Spinal cord (tissue), 10 donors: ENCODE results near the gene TAS2R14. TPM values are rescaled to one million over a fixed set of nuclear protein-coding genes. Genes with fewer than 3 reads are reported as not detected.

Source experiments
- DNase-seq, 6 donors: peaks; one replicate each; pipeline versions ENCODE4 v3.0.0 to v3.0.0-alpha.2; 2013 to 2015; ENCODE audit warnings: low spot score in 6 of 6, low read depth in 4 of 6
- H3K27ac ChIP-seq: one replicate; pipeline ENCODE4 v1.5.1; 2013; ENCODE audit warnings: low read depth, low read length, control low read depth
- H3K27me3 ChIP-seq: one replicate; pipeline ENCODE4 v1.6.1; 2013; ENCODE audit warnings: low read length; ENCODE audit not compliant: control insufficient read depth, insufficient read depth
- H3K36me3 ChIP-seq: one replicate; pipeline ENCODE4 v1.6.1; 2013; ENCODE audit warnings: low read length; ENCODE audit not compliant: control insufficient read depth, insufficient read depth
- H3K4me1 ChIP-seq: one replicate; pipeline ENCODE4 v1.6.1; 2013; ENCODE audit warnings: low read length; ENCODE audit not compliant: control insufficient read depth, insufficient read depth
- H3K4me3 ChIP-seq: one replicate; pipeline ENCODE4 v1.5.1; 2013; ENCODE audit warnings: low read depth, low read length, control low read depth
- H3K9me3 ChIP-seq: one replicate; pipeline ENCODE4 v1.6.1; 2013; ENCODE audit warnings: low read length; ENCODE audit not compliant: control insufficient read depth, insufficient read depth
- WGBS: methylation state at CpG from one replicate; pipeline ENCODE4 v1.1.5; 2013; ENCODE audit warnings: missing lambda C conversion rate; ENCODE audit not compliant: insufficient coverage; 5-methylcytosine and 5-hydroxymethylcytosine counted together
- long read RNA-seq, 4 donors: transcript quantifications; one replicate each; lab custom pipeline, GENCODE V29; 2026
- polyA plus RNA-seq, 2 donors: library from polyadenylated mRNA; unstranded; fragments of 120-200 nt; gene quantifications; one replicate each; pipeline ENCODE4 v1.2.1, GENCODE V29; 2013; ENCODE audit not compliant: insufficient read length in 2 of 2
- total RNA-seq, 2 donors: library from RNA; depleted of rRNA in 1 of 2; stranded (reverse); fragments of 120-200 nt in 1 of 2; fragments of >200 nt in 1 of 2; gene quantifications; one replicate each; pipeline versions ENCODE4 v1.2.3 to v1.2.4, GENCODE V29; 2013 to 2014
- donor health status: healthy.

Gene TAS2R14
- total RNA-seq (10 to 100 TPM in 1 of 2 donors, 1 to 10 TPM in 1; 3.0 to 13.3 TPM), polyA plus RNA-seq (1 to 10 TPM; 4.6 to 5.3 TPM)
- long read RNA-seq, donor 1, transcript TAS2R14-202 (1 exons, 1,858 nt) = major isoform, 6 of 8 reads
- long read RNA-seq, donor 1, partial matches to known transcripts = 0 of 8 reads
- long read RNA-seq, donor 1, other reads (novel, unspliced or antisense) = 0 of 8 reads
- long read RNA-seq, donor 2, partial matches to known transcripts = 0 of 1 reads
- long read RNA-seq, donor 2, other reads (novel, unspliced or antisense) = 0 of 1 reads
- long read RNA-seq, donor 3, partial matches to known transcripts = 0 of 2 reads
- long read RNA-seq, donor 3, other reads (novel, unspliced or antisense) = 0 of 2 reads
- long read RNA-seq, donor 4, partial matches to known transcripts = 0 of 5 reads
- long read RNA-seq, donor 4, other reads (novel, unspliced or antisense) = 0 of 5 reads

GRCh38 chr12:10939163-10939562 is at the start of gene TAS2R14:
TSS of gene TAS2R14 (minus strand) at chr12:10939263. CDS start at chr12:10939207, 56 bp downstream.
- no peak for DNase-seq
- Histone ChIP-seq H3K4me1 (no peaks in the 10 kb centered on the region), H3K27me3 (no peaks in the 10 kb centered on the region), H3K9me3 (no peaks in the 10 kb centered on the region), H3K27ac (no peak within 1 kb of the TSS), H3K4me3 (no peak within 1 kb of the TSS), H3K36me3 (no peaks in the 10 kb centered on the region)
- WGBS = no CpG with 5 or more reads among the region's 1 CpG

GRCh38 chr12:10986812-10987211 is 47.7 kb upstream of the TAS2R14 start, which contains the start of gene TAS2R50:
TSS of gene TAS2R50 (minus strand) at chr12:10986912. CDS start at chr12:10986860, 52 bp downstream.
- Histone ChIP-seq H3K9me3 (peaks cover 2% of the 10 kb centered on the region), H3K4me1 (no peaks in the 10 kb centered on the region), H3K36me3 (no peaks in the 10 kb centered on the region), H3K27me3 (no peaks in the 10 kb centered on the region), H3K4me3 (no peak within 1 kb of the TSS), H3K27ac (no peak within 1 kb of the TSS)
- WGBS = no CpG with 5 or more reads among the region's 2 CpGs
- DNase-seq = no peak

GRCh38 chr12:10982244-10982643 is 43.2 kb upstream of the TAS2R14 start:
- H3K9me3 ChIP-seq = peaks cover 2% of the 10 kb centered on the region
- no CpG with 5 or more reads among the region's 5 CpGs for whole genome bisulfite sequencing
- no peak overlapping the region for H3K27ac ChIP-seq
- DNase-seq = no peak
- no peaks in the 10 kb centered on the region for H3K27me3 ChIP-seq
- no peaks in the 10 kb centered on the region for H3K4me1 ChIP-seq
- no peaks in the 10 kb centered on the region for H3K36me3 ChIP-seq
- H3K4me3 ChIP-seq = no peak overlapping the region

GRCh38 chr12:10974965-10975364 is 35.9 kb upstream of the TAS2R14 start:
- H3K36me3 ChIP-seq = no peaks in the 10 kb centered on the region
- no peak overlapping the region for H3K27ac ChIP-seq
- H3K4me3 ChIP-seq = no peak overlapping the region
- no CpG with 5 or more reads among the region's 3 CpGs for WGBS
- DNase-seq = no peak
- no peaks in the 10 kb centered on the region for H3K27me3 ChIP-seq
- peaks cover 2% of the 10 kb centered on the region for H3K9me3 ChIP-seq
- H3K4me1 ChIP-seq = no peaks in the 10 kb centered on the region

GRCh38 chr12:10968765-10969456 is 29.8 kb upstream of the TAS2R14 start:
- no peaks in the 10 kb centered on the region for H3K9me3 ChIP-seq
- H3K4me1 ChIP-seq = peaks cover 3% of the 10 kb centered on the region
- no peaks in the 10 kb centered on the region for H3K36me3 ChIP-seq
- no peak overlapping the region for H3K4me3 ChIP-seq
- peak in 1 of 6 donors; percentile 27 for DNase-seq
- 89% methylated on average over 10 of the region's 15 CpGs for whole genome bisulfite sequencing
- no peaks in the 10 kb centered on the region for H3K27me3 ChIP-seq
- H3K27ac ChIP-seq = no peak overlapping the region

GRCh38 chr12:10967409-10967808 is 28.3 kb upstream of the TAS2R14 start:
- no peak for DNase-seq
- peaks cover 3% of the 10 kb centered on the region for H3K4me1 ChIP-seq
- no peak overlapping the region for H3K27ac ChIP-seq
- H3K4me3 ChIP-seq = no peak overlapping the region
- H3K27me3 ChIP-seq = no peaks in the 10 kb centered on the region
- no peaks in the 10 kb centered on the region for H3K9me3 ChIP-seq
- H3K36me3 ChIP-seq = no peaks in the 10 kb centered on the region
- 100% methylated on average over 1 of the region's 2 CpGs for WGBS

- H3K27me3 ChIP-seq = no peaks in the 10 kb centered on the region
- no peak overlapping the region for H3K27ac ChIP-seq
- no peak overlapping the region for H3K4me3 ChIP-seq
- DNase-seq = no peak
- H3K9me3 ChIP-seq = no peaks in the 10 kb centered on the region
- H3K4me1 ChIP-seq = peaks cover 3% of the 10 kb centered on the region
- no peaks in the 10 kb centered on the region for H3K36me3 ChIP-seq
Measured at GRCh38 chr12:10966314-10966713, 27.3 kb upstream of the TAS2R14 start.

- H3K4me3 ChIP-seq = no peak overlapping the region
- no CpG with 5 or more reads among the region's 1 CpG for WGBS
- peaks cover 3% of the 10 kb centered on the region for H3K4me1 ChIP-seq
- H3K36me3 ChIP-seq = no peaks in the 10 kb centered on the region
- H3K27ac ChIP-seq = no peak overlapping the region
- no peaks in the 10 kb centered on the region for H3K27me3 ChIP-seq
- H3K9me3 ChIP-seq = no peaks in the 10 kb centered on the region
- no peak for DNase-seq
Measured at GRCh38 chr12:10965476-10965875, 26.4 kb upstream of the TAS2R14 start.

- Histone ChIP-seq H3K4me3 (no peak overlapping the region), H3K9me3 (peaks cover 10% of the 10 kb centered on the region), H3K27me3 (no peaks in the 10 kb centered on the region), H3K36me3 (no peaks in the 10 kb centered on the region), H3K4me1 (no peaks in the 10 kb centered on the region), H3K27ac (no peak overlapping the region)
- WGBS = 80% methylated on average over 1 of the region's 4 CpGs
- DNase-seq = no peak
Measured at GRCh38 chr12:10960211-10960610, 21.1 kb upstream of the TAS2R14 start.
